ENCODE measurements around the gene CYP26B1. TPM values are rescaled to one million over a fixed set of nuclear protein-coding genes. Genes with fewer than 3 reads are reported as not detected.

CYP26B1 gene
- total RNA-seq, 1 experiment from 2014 or later: 3.9 TPM

- Histone ChIP-seq H3K9me2 (replicated peaks; ENCODE audit: low read length) (no peaks in the 10 kb centered on the region), H4K20me1 (ENCODE audit: low read length) (no peaks in the 10 kb centered on the region), H3K79me2 (ENCODE audit: low read length) (no peaks in the 10 kb centered on the region), H2AFZ (ENCODE audit: low read length) (no peak overlapping the region), H3K4me2 (ENCODE audit: low read length) (no peak overlapping the region), H3F3A (ENCODE audit: low read length, unreplicated experiment) (no peaks in the 10 kb centered on the region), H3K4me3 (ENCODE audit: low read length) (no peak overlapping the region), H3K36me3 (ENCODE audit: low read depth, low read length) (no peaks in the 10 kb centered on the region), H3K4me1 (ENCODE audit: insufficient read depth, low read length) (no peaks in the 10 kb centered on the region), H3K27ac (ENCODE audit: low read length) (no peak overlapping the region), H3K9ac (ENCODE audit: low read length) (no peak overlapping the region), H3K9me3 (ENCODE audit: low read length) (no peaks in the 10 kb centered on the region), H3K27me3 (ENCODE audit: low read length) (no peaks in the 10 kb centered on the region)
- CTCF ChIA-PET: no interaction called here
- BruUV-seq (replicated peaks): no TSS peak
- no peak for ATAC-seq
- POLR2A ChIA-PET (ENCODE audit: unreplicated experiment): no interaction called here
- intact Hi-C loops (cut with micrococcal nuclease): no loop called here
- DNase-seq: no peak
- TF ChIP-seq EZH2phosphoT487 (IDR thresholded peaks at IDR 0.05; ENCODE audit: borderline replicate concordance, low read length) (no peak), EZH2 (IDR thresholded peaks at IDR 0.05; ENCODE audit: low read length, unreplicated experiment) (no peak), CTCF (conservative IDR thresholded peaks at IDR 0.05; ENCODE audit: low read depth, low read length) (no peak)
Measured at GRCh38 chr2:72131916-72132841, 15.5 kb downstream of the CYP26B1 start.

GRCh38 chr2:72131371-72131891 lies 16.2 kb downstream of the CYP26B1 start:
- H3K79me2 ChIP-seq (ENCODE audit: low read length): no peaks in the 10 kb centered on the region
- TF ChIP-seq CTCF (conservative IDR thresholded peaks at IDR 0.05; ENCODE audit: low read depth, low read length) (no peak), EZH2 (IDR thresholded peaks at IDR 0.05; ENCODE audit: low read length, unreplicated experiment) (no peak), EZH2phosphoT487 (IDR thresholded peaks at IDR 0.05; ENCODE audit: borderline replicate concordance, low read length) (no peak)
- no peaks in the 10 kb centered on the region for H3F3A ChIP-seq (ENCODE audit: low read length, unreplicated experiment)
- no peaks in the 10 kb centered on the region for H3K9me2 ChIP-seq (replicated peaks; ENCODE audit: low read length)
- ATAC-seq: no peak
- no peaks in the 10 kb centered on the region for H4K20me1 ChIP-seq (ENCODE audit: low read length)
- CTCF ChIA-PET: no interaction called here
- H3K4me1 ChIP-seq (ENCODE audit: insufficient read depth, low read length): no peaks in the 10 kb centered on the region
- no TSS peak for BruUV-seq (replicated peaks)
- no peak for DNase-seq
- no peaks in the 10 kb centered on the region for H3K9me3 ChIP-seq (ENCODE audit: low read length)
- POLR2A ChIA-PET (ENCODE audit: unreplicated experiment): no interaction called here
- no peak overlapping the region for H3K9ac ChIP-seq (ENCODE audit: low read length)
- H3K27me3 ChIP-seq (ENCODE audit: low read length): no peaks in the 10 kb centered on the region
- H3K4me2 ChIP-seq (ENCODE audit: low read length): no peak overlapping the region
- intact Hi-C loops (cut with micrococcal nuclease): no loop called here
- no peak overlapping the region for H3K4me3 ChIP-seq (ENCODE audit: low read length)
- H2AFZ ChIP-seq (ENCODE audit: low read length): no peak overlapping the region
- H3K36me3 ChIP-seq (ENCODE audit: low read depth, low read length): no peaks in the 10 kb centered on the region
- no peak overlapping the region for H3K27ac ChIP-seq (ENCODE audit: low read length)

Data from PC-3 (cell line).